MM.1S (cell line): ENCODE measurements around the gene PHF23.

Source experiments
- CTCF ChIP-seq: fragments of 300-600 bp; sonication (generic); IDR thresholded peaks from 2 replicates; pipeline ENCODE4 v1.5.1; 2016; ENCODE audit warnings: antibody characterized with exemption, low read length, mixed read lengths
- EZH2phosphoT487 ChIP-seq: fragments of 300-600 bp; sonication (generic); IDR thresholded peaks from 2 replicates; pipeline ENCODE4 v1.6.1; 2018; ENCODE audit warnings: antibody characterized with exemption, low read length

- TF ChIP-seq EZH2phosphoT487 (no peak), CTCF (no peak)
These were observed 16.3 kb downstream of the PHF23 start for GRCh38 chr17:7222972-7223292.
